Osteoblast (primary cell): ENCODE data around the gene GALNT4. TPM values are rescaled to one million over a fixed set of nuclear protein-coding genes. Genes with fewer than 3 reads are reported as not detected.

ENCODE experiments used
- DNase-seq: peaks from one replicate; pipeline ENCODE4 v3.0.0; 2011; ENCODE audit warnings: low spot score, mixed read lengths; ENCODE audit not compliant: insufficient read length; ENCODE audit errors: missing footprints
- H2AFZ ChIP-seq: 2 replicates; pipeline ENCODE4 v1.6.0; 2011; ENCODE audit warnings: mild to moderate bottlenecking, low read length
- H3K27ac ChIP-seq: 2 replicates; pipeline ENCODE4 v1.5.1; 2011; ENCODE audit warnings: mild to moderate bottlenecking, low read depth, low read length, moderate library complexity
- H3K27me3 ChIP-seq: 2 replicates; pipeline ENCODE4 v1.6.0; 2012; ENCODE audit warnings: mild to moderate bottlenecking, control low read depth, inconsistent platforms, low read length, moderate library complexity; ENCODE audit not compliant: insufficient read depth
- H3K36me3 ChIP-seq: 2 replicates; pipeline ENCODE4 v1.5.1; 2011; ENCODE audit warnings: mild to moderate bottlenecking, low read length, control low read depth, moderate library complexity; ENCODE audit not compliant: insufficient read depth
- H3K4me1 ChIP-seq: 2 replicates; pipeline ENCODE4 v1.5.1; 2011; ENCODE audit warnings: mild to moderate bottlenecking, low read length, control low read depth, moderate library complexity; ENCODE audit not compliant: insufficient read depth
- H3K4me2 ChIP-seq: 2 replicates; pipeline ENCODE4 v1.6.0; 2011; ENCODE audit warnings: mild to moderate bottlenecking, low read length; ENCODE audit not compliant: insufficient read depth
- H3K4me3 ChIP-seq: fragments of 200-600 bp; sonication (generic); 3 replicates; pipeline ENCODE4 v1.5.1; 2012; ENCODE audit warnings: mild to moderate bottlenecking, low read length, inconsistent platforms; ENCODE audit not compliant: insufficient read depth
- H3K79me2 ChIP-seq: 2 replicates; pipeline ENCODE4 v1.6.0; 2012; ENCODE audit warnings: mild to moderate bottlenecking, low read length, control low read depth, inconsistent platforms; ENCODE audit not compliant: insufficient read depth
- H3K9me3 ChIP-seq: 2 replicates; pipeline ENCODE4 v1.5.1; 2011; ENCODE audit warnings: low read depth, low read length, control low read depth
- H4K20me1 ChIP-seq: 2 replicates; pipeline ENCODE4 v1.6.0; 2012; ENCODE audit warnings: mild to moderate bottlenecking, low read length, control low read depth; ENCODE audit not compliant: insufficient read depth
- total RNA-seq: library from RNA; depleted of rRNA; stranded (reverse); fragments of >200 nt; gene quantifications from 2 replicates; pipeline ENCODE4 v1.2.3, GENCODE V29; 2012
- TF ChIP-seq, protein P1 (sequence below): IDR thresholded peaks from 2 replicates; pipeline ENCODE4 v1.5.1; 2011; ENCODE audit warnings: mild to moderate bottlenecking, low read depth, low read length, moderate library complexity; ENCODE audit errors: extremely low read depth

The GALNT4 gene
- total RNA-seq, 1 donor = 9.4 TPM

- Histone ChIP-seq H3K27me3 (no peaks in the 10 kb centered on the region), H3K4me1 (peaks cover 12% of the 10 kb centered on the region), H3K4me2 (no peak overlapping the region), H3K9me3 (no peaks in the 10 kb centered on the region), H3K27ac (no peak overlapping the region), H4K20me1 (no peaks in the 10 kb centered on the region), H3K36me3 (no peaks in the 10 kb centered on the region), H3K4me3 (no peak overlapping the region), H2AFZ (no peak overlapping the region), H3K79me2 (no peaks in the 10 kb centered on the region)
- no peak for DNase-seq
- TF ChIP-seq, protein P1, sequence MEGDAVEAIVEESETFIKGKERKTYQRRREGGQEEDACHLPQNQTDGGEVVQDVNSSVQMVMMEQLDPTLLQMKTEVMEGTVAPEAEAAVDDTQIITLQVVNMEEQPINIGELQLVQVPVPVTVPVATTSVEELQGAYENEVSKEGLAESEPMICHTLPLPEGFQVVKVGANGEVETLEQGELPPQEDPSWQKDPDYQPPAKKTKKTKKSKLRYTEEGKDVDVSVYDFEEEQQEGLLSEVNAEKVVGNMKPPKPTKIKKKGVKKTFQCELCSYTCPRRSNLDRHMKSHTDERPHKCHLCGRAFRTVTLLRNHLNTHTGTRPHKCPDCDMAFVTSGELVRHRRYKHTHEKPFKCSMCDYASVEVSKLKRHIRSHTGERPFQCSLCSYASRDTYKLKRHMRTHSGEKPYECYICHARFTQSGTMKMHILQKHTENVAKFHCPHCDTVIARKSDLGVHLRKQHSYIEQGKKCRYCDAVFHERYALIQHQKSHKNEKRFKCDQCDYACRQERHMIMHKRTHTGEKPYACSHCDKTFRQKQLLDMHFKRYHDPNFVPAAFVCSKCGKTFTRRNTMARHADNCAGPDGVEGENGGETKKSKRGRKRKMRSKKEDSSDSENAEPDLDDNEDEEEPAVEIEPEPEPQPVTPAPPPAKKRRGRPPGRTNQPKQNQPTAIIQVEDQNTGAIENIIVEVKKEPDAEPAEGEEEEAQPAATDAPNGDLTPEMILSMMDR = no peak
Measured at GRCh38 chr12:89493670-89494302, 30.8 kb downstream of the GALNT4 start.

DNA sequence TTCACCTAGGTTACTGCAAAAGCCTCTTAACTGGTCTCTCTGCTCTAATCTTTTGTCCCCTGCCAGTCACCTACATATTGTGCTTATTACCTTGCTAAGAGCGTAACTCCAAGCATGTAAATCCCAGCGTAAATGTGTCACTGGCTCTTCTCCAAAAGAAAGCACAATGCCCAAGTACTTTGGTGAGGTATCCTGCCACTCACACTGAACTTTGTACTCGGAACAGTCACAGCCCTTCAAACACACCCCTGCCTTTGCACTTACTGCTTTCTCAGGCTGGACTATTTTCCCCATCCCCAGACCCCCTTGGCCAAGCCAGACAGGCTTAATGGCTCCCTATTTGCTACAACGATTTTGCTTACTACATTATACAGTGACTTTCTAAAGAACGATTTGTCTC is 31.7 kb downstream of the GALNT4 start:
- no peak overlapping the region for H2AFZ ChIP-seq
- no peak overlapping the region for H3K4me3 ChIP-seq
- H3K4me2 ChIP-seq = no peak overlapping the region
- H3K36me3 ChIP-seq = no peaks in the 10 kb centered on the region
- no peaks in the 10 kb centered on the region for H3K27me3 ChIP-seq
- H3K79me2 ChIP-seq = no peaks in the 10 kb centered on the region
- H3K9me3 ChIP-seq = no peaks in the 10 kb centered on the region
- TF ChIP-seq, protein P1 = no peak
- no peaks in the 10 kb centered on the region for H4K20me1 ChIP-seq
- peaks cover 12% of the 10 kb centered on the region for H3K4me1 ChIP-seq
- no peak overlapping the region for H3K27ac ChIP-seq
- DNase-seq = no peak

DNA sequence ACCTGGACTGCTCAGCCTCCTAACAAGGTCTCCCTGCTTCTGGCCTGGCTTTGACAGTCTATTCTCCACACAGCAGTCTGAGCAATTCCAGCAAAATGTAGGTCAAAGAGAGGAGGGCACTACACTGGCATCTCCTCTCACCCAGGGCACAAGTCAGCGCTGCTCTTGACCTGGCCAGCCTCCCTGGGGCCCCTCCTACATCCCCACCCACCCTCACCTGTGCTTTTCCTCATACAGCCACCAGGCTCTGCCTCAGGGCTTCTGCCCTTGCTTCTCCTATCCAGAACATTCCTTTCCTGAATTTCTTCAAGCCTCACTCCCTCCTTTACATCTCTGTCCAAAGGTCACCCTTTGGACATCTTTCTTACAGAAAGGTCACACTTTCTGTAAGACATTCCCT is 33.7 kb downstream of the GALNT4 start:
- no peak for DNase-seq
- Histone ChIP-seq H3K36me3 (no peaks in the 10 kb centered on the region), H3K27ac (no peak overlapping the region), H3K9me3 (no peaks in the 10 kb centered on the region), H2AFZ (no peak overlapping the region), H3K4me3 (no peak overlapping the region), H3K4me2 (no peak overlapping the region), H4K20me1 (no peaks in the 10 kb centered on the region), H3K27me3 (no peaks in the 10 kb centered on the region), H3K79me2 (no peaks in the 10 kb centered on the region), H3K4me1 (peaks cover 12% of the 10 kb centered on the region)
- TF ChIP-seq, protein P1 = no peak

GRCh38 chr12:89486264-89486663 is 38.3 kb downstream of the GALNT4 start:
- TF ChIP-seq, protein P1 = no peak
- Histone ChIP-seq H3K27me3 (no peaks in the 10 kb centered on the region), H3K4me1 (no peaks in the 10 kb centered on the region), H3K27ac (no peak overlapping the region), H3K79me2 (no peaks in the 10 kb centered on the region), H3K4me2 (no peak overlapping the region), H3K4me3 (no peak overlapping the region), H3K9me3 (no peaks in the 10 kb centered on the region), H4K20me1 (no peaks in the 10 kb centered on the region), H2AFZ (no peak overlapping the region), H3K36me3 (no peaks in the 10 kb centered on the region)
- no peak for DNase-seq
